Osteocyte (in vitro differentiated cells): ENCODE measurements around the gene SCGB1C1. TPM values are rescaled to one million over a fixed set of nuclear protein-coding genes. Genes with fewer than 3 reads are reported as not detected.
"Not testable (repeated sequence)": the region's sequence is repeated elsewhere in the genome, so short reads cannot be mapped to it uniquely, and the experiment has no call there.

Experiments used
- DNase-seq: peaks from one replicate; pipeline ENCODE4 v3.0.0; 2021; ENCODE audit warnings: mixed read lengths; ENCODE audit not compliant: unreplicated experiment; ENCODE audit errors: extremely low spot score
- H3K27ac Mint-ChIP-seq: one replicate; pipeline ENCODE4 v1.8.0; 2021; ENCODE audit warnings: mild to moderate bottlenecking, mixed read lengths; ENCODE audit not compliant: unreplicated experiment
- H3K27me3 Mint-ChIP-seq: one replicate; pipeline ENCODE4 v1.8.0; 2021; ENCODE audit warnings: mixed read lengths; ENCODE audit not compliant: unreplicated experiment
- H3K36me3 Mint-ChIP-seq: one replicate; pipeline ENCODE4 v1.8.0; 2021; ENCODE audit warnings: mixed read lengths; ENCODE audit not compliant: unreplicated experiment
- H3K4me1 Mint-ChIP-seq: one replicate; pipeline ENCODE4 v1.8.0; 2021; ENCODE audit warnings: mixed read lengths; ENCODE audit not compliant: unreplicated experiment
- H3K4me3 Mint-ChIP-seq: one replicate; pipeline ENCODE4 v1.8.0; 2021; ENCODE audit warnings: mild to moderate bottlenecking, moderate library complexity, mixed read lengths; ENCODE audit not compliant: unreplicated experiment
- H3K9me3 Mint-ChIP-seq: one replicate; pipeline ENCODE4 v1.8.0; 2021; ENCODE audit warnings: mixed read lengths; ENCODE audit not compliant: unreplicated experiment
- total RNA-seq: library from RNA; stranded (reverse); gene quantifications from 2 replicates; pipeline ENCODE4 v1.2.1, GENCODE V29; 2021
- TF ChIP-seq, protein P1 (sequence below): fragments of 200-600 bp; sonication (generic); IDR thresholded peaks from 2 replicates; pipeline ENCODE4 v1.5.0; 2021; ENCODE audit warnings: antibody characterized with exemption, mild to moderate bottlenecking, moderate library complexity

Gene SCGB1C1
- total RNA-seq, 1 donor from 2014 or later: not detected

DNA sequence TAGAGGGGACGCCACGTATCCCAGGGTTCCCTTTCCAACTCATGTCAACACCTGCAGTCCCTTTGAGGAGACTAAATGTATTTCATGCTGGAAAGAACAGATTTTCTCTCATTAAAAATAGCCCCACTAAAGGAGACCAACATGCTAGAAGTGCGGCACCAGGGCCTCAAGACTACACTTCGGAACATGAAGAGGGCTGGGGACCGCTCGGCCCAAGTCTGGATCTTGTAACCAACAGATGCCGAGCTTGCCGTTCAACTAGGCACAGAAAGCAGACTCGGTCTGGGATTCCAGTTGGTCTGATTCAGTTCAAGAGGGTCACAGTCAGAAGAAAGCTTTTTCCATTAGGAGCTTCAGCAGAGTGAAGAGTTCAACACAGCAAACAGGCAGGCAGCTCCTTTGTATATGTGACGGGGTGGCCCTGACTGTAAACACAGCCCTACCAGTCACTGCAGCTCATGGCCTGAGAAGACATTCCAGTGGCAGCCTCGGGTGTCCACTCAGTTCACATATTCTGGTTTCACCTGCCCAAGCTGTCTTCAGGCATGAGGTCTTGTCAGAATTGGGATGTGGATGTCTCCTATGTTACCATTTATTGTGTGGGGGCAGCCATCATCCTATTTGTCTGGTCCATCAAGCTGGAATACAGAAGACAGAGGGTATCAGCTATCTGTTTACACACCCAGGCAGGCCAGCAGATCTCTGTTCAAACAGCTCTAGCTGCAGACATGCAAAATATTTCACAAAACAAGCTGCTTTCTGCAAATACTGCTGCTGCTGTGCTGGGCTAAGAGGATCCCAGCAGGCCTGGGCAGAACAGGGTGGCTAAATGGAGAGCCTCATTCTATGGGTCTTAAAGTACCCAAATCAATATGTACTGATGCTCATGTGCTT, 23.4 kb downstream of the SCGB1C1 start:
- no peak overlapping the region for H3K27ac Mint-ChIP-seq
- no peak for DNase-seq
- no peaks in the 10 kb centered on the region for H3K9me3 Mint-ChIP-seq
- H3K36me3 Mint-ChIP-seq: peaks cover 11% of the 10 kb centered on the region
- H3K4me3 Mint-ChIP-seq: no peak overlapping the region
- TF ChIP-seq, protein P1, sequence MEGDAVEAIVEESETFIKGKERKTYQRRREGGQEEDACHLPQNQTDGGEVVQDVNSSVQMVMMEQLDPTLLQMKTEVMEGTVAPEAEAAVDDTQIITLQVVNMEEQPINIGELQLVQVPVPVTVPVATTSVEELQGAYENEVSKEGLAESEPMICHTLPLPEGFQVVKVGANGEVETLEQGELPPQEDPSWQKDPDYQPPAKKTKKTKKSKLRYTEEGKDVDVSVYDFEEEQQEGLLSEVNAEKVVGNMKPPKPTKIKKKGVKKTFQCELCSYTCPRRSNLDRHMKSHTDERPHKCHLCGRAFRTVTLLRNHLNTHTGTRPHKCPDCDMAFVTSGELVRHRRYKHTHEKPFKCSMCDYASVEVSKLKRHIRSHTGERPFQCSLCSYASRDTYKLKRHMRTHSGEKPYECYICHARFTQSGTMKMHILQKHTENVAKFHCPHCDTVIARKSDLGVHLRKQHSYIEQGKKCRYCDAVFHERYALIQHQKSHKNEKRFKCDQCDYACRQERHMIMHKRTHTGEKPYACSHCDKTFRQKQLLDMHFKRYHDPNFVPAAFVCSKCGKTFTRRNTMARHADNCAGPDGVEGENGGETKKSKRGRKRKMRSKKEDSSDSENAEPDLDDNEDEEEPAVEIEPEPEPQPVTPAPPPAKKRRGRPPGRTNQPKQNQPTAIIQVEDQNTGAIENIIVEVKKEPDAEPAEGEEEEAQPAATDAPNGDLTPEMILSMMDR: no peak
- H3K27me3 Mint-ChIP-seq: no peaks in the 10 kb centered on the region
- peaks cover 2% of the 10 kb centered on the region for H3K4me1 Mint-ChIP-seq

DNA sequence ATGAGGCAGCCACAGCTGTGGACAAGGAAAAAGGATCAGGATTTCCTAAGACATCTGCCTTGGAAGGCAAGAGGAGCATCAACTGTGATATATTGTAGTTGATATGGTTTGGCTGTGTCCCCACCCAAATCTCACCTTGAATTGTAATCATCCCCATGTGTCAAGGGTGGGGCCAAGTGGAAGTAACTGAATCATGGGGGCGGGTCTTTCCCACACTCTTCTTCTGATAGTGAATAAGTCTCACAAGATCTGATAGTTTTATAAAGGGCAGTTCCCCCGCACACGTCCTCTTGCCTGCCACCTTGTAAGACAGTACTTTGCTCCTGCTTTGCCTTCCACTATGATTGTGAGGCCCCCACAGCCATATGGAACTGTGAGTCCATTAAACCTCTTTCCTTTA, 24.8 kb downstream of the SCGB1C1 start:
- Mint-ChIP-seq H3K27me3 (no peaks in the 10 kb centered on the region), H3K9me3 (no peaks in the 10 kb centered on the region), H3K4me1 (no peaks in the 10 kb centered on the region), H3K27ac (no peak overlapping the region), H3K4me3 (no peak overlapping the region), H3K36me3 (peaks cover 12% of the 10 kb centered on the region)
- no peak for DNase-seq
- TF ChIP-seq, protein P1: no peak

DNA sequence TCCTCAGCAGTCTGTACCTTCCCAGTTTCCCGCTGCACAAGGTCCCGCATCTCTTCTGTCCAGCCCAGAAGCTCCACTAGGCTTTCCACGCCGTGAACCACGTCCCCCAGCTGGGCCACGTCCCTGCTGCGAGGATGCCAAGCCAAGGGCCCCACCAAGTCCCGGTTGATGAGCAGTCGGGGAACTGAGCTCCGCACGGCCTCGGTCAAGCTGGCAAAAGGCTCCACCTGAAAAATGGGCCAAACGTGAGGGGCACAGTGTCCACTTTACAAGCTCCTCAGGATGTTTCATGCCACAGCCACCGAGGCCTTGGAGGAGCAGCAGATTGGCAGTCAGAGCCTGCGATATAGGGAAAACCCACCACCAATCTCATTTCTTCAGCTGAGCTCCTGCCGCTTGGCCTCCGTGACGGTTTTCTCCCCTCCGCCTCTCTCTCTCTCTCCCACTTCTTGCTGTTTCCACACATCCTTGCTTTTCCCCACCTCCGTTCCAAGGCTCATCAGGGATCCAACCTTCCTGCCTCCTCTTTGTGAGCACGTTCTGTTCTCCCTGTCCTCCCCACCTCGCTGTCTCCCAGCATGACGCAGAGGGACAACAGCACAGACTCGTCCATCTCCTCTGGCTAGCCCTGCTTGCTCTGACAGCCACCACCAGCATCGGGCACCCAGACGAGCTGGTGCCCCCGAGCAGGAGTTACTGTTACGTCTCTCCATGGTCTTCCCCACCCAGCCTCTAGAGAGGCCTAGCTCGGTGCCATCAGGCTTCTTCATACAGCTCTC, 26.1 kb downstream of the SCGB1C1 start:
- Mint-ChIP-seq H3K27ac (no peak overlapping the region), H3K36me3 (peaks cover 17% of the 10 kb centered on the region), H3K27me3 (no peaks in the 10 kb centered on the region), H3K4me3 (no peak overlapping the region), H3K4me1 (no peaks in the 10 kb centered on the region), H3K9me3 (no peaks in the 10 kb centered on the region)
- TF ChIP-seq, protein P1: no peak
- DNase-seq: no peak

DNA sequence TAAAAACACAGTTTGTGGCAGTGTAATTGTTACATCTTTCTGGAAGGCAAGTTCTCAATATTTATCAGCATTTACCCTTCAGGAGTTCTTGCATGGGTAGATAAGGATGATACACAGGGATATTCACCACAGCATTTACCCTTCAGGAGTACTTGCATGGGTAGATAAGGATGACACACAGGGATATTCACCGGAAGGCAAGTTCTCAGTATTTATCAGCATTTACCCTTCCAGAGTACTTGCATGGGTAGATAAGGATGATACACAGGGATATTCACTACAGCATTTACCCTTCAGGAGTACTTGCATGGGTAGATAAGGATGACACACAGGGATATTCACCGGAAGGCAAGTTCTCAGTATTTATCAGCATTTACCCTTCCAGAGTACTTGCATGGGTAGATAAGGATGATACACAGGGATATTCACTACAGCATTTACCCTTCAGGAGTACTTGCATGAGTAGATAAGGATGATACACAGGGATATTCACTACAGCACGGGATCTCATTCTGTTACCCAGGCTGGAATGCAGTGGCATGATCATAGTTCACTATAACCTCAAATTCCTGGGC, 27.9 kb downstream of the SCGB1C1 start:
- H3K27ac Mint-ChIP-seq, H3K9me3 Mint-ChIP-seq, DNase-seq, H3K27me3 Mint-ChIP-seq, H3K4me3 Mint-ChIP-seq, H3K4me1 Mint-ChIP-seq: not testable (repeated sequence)
- peaks cover 17% of the 10 kb centered on the region for H3K36me3 Mint-ChIP-seq

DNA sequence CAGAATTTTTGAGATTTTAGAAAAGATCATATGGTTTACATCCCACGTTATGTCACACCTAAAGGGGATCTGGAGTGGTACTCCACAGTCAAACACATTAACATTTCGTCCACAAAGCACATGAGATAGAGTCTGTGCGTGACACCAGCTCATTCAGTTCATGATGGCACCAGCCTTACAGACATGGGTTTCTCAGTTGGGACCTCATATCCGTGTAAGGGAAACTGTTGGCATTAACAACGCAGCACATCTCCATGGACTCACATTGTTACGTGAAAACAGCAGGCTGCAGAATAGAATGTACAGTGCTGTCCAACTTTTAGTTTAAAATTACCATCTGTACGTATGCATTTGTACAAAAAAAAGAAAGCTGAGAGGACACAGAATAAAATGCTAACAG, 28.7 kb downstream of the SCGB1C1 start:
- TF ChIP-seq, protein P1: no peak
- DNase-seq: no peak
- Mint-ChIP-seq H3K4me3 (no peak overlapping the region), H3K36me3 (peaks cover 17% of the 10 kb centered on the region), H3K27me3 (no peaks in the 10 kb centered on the region), H3K9me3 (no peaks in the 10 kb centered on the region), H3K27ac (no peak overlapping the region), H3K4me1 (peaks cover 4% of the 10 kb centered on the region)
